Gastrocnemius medialis (tissue), 4 donors: ENCODE results near the gene FAM98A.

ENCODE experiments used
- POLR2A ChIP-seq, 2 donors: fragments of 450-650 bp; IDR thresholded peaks; one replicate each; pipeline ENCODE4 v1.6.1; 2017; ENCODE audit warnings: antibody characterized with exemption in 2 of 2, mild to moderate bottlenecking in 2 of 2, moderate library complexity in 2 of 2
- TF ChIP-seq, protein P1 (sequence below), 5 experiments: fragments of 450-650 bp in 3 of 5; fragments of 200-600 bp in 2 of 5; sonication (generic) in 2 of 5; IDR thresholded peaks in 4 of 5; conservative IDR thresholded peaks in 1 of 5; 1 replicate in 4 of 5; 2 replicates in 1 of 5; pipeline ENCODE4 v1.5.1; 2016 to 2019; ENCODE audit warnings: antibody characterized with exemption in 5 of 5, mild to moderate bottlenecking in 3 of 5, moderate library complexity in 3 of 5

DNA sequence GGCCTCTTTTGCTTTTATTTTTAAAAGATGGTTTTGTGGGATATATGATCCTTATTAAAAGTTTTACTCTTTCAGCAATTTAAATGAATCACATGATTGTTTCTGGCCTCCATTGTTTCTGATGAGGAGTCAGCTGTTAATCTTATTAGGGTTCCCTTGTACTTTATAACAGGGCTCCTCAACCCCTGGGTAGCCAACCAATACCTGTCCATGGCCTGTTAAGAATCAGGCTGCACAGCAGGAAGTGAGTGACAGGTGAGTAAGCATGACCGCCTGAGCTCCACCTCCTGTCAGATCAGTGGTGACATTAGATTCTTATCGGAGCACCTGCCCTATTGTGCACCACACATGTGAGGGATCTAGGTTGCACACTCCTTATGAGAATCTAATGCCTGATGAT is 45.1 kb upstream of the FAM98A start:
- TF ChIP-seq, protein P1, sequence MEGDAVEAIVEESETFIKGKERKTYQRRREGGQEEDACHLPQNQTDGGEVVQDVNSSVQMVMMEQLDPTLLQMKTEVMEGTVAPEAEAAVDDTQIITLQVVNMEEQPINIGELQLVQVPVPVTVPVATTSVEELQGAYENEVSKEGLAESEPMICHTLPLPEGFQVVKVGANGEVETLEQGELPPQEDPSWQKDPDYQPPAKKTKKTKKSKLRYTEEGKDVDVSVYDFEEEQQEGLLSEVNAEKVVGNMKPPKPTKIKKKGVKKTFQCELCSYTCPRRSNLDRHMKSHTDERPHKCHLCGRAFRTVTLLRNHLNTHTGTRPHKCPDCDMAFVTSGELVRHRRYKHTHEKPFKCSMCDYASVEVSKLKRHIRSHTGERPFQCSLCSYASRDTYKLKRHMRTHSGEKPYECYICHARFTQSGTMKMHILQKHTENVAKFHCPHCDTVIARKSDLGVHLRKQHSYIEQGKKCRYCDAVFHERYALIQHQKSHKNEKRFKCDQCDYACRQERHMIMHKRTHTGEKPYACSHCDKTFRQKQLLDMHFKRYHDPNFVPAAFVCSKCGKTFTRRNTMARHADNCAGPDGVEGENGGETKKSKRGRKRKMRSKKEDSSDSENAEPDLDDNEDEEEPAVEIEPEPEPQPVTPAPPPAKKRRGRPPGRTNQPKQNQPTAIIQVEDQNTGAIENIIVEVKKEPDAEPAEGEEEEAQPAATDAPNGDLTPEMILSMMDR (IDR thresholded peaks at IDR 0.05 in 4 of 5, conservative IDR thresholded peaks at IDR 0.05 in 1 of 5), result no peak
- no peak for TF ChIP-seq POLR2A (IDR thresholded peaks at IDR 0.05)
